HepG2 (cell line): ENCODE data around the gene MILR1. TPM values are rescaled to one million over a fixed set of nuclear protein-coding genes. Genes with fewer than 3 reads are reported as not detected.

ENCODE experiments used
- FOXA1 ChIP-seq, 2 experiments: fragments of 450-650 bp in 1 of 2; sonication (generic) in 1 of 2; formaldehyde crosslinking in 1 of 2; IDR thresholded peaks; 2 replicates each; pipeline versions ENCODE4 v1.4.0 to v1.6.1; 2016 to 2020; ENCODE audit warnings: missing genetic modification reagents in 1 of 2
- KLF13 ChIP-seq: sonication (generic); formaldehyde crosslinking; IDR thresholded peaks from 2 replicates; pipeline ENCODE4 v1.4.0; 2020; ENCODE audit warnings: mild to moderate bottlenecking, missing genetic modification reagents
- MAFF ChIP-seq: IDR thresholded peaks from 2 replicates; pipeline ENCODE4 v1.6.1; 2011; ENCODE audit warnings: low read depth, low read length, improper control_type of control experiment
- MIER2 ChIP-seq: IDR thresholded peaks from 2 replicates; pipeline ENCODE4 v1.6.1; 2016; ENCODE audit warnings: missing biosample characterization, missing genetic modification reagents
- PITX1 ChIP-seq: sonication (generic); formaldehyde crosslinking; IDR thresholded peaks from 2 replicates; pipeline ENCODE4 v1.5.1; 2020; ENCODE audit warnings: mild to moderate bottlenecking, missing genetic modification reagents
- TARDBP ChIP-seq: sonication (generic); formaldehyde crosslinking; IDR thresholded peaks from 2 replicates; pipeline ENCODE4 v1.8.0; 2022; ENCODE audit warnings: mild to moderate bottlenecking, missing genetic modification reagents
- TEAD3 ChIP-seq: optimal IDR thresholded peaks from 2 replicates; pipeline ENCODE3; 2016; ENCODE audit warnings: borderline replicate concordance
- ZNF484 ChIP-seq: sonication (generic); formaldehyde crosslinking; IDR thresholded peaks from 2 replicates; pipeline ENCODE4 v1.5.1; 2020; ENCODE audit warnings: mild to moderate bottlenecking, low read depth, missing genetic modification reagents, borderline replicate concordance
- ZNF737 ChIP-seq: sonication (generic); formaldehyde crosslinking; IDR thresholded peaks from 2 replicates; pipeline ENCODE4 v1.5.0; 2020; ENCODE audit warnings: missing genetic modification reagents, mild to moderate bottlenecking, borderline replicate concordance
- ZNF777 ChIP-seq: sonication (generic); formaldehyde crosslinking; IDR thresholded peaks from 2 replicates; pipeline ENCODE4 v1.4.0; 2020; ENCODE audit warnings: missing genetic modification reagents
- ZNF792 ChIP-seq: IDR thresholded peaks from 2 replicates; pipeline ENCODE4 v1.6.1; 2016
- ZNF850 ChIP-seq: sonication (generic); formaldehyde crosslinking; conservative IDR thresholded peaks from 2 replicates; pipeline ENCODE4 v1.9.0; 2021; ENCODE audit warnings: mild to moderate bottlenecking, missing genetic modification reagents
- ZSCAN25 ChIP-seq: sonication (generic); formaldehyde crosslinking; IDR thresholded peaks from 2 replicates; pipeline ENCODE4 v1.8.0; 2022; ENCODE audit warnings: mild to moderate bottlenecking, missing genetic modification reagents
- polyA plus RNA-seq, 8 experiments: library from polyadenylated mRNA; depleted of rRNA in 3 of 8; stranded (reverse) in 7 of 8; unstranded in 1 of 8; fragments of >200 nt; fragmentation: Illumina TruSeq in 4 of 8; extraction: Trizol in 4 of 8; gene quantifications; 2 replicates each; pipeline versions ENCODE4 v1.2.1 to v1.2.3, GENCODE V29; 2011 to 2016; ENCODE audit warnings: low read depth in 4 of 8, missing spikeins in 1 of 8, mixed read lengths in 1 of 8; ENCODE audit not compliant: insufficient read depth in 1 of 8
- total RNA-seq, 5 experiments: library from RNA; depleted of rRNA; stranded (reverse); fragments of >200 nt; fragmentation: Illumina TruSeq; extraction: Trizol; gene quantifications; 2 replicates each; pipeline ENCODE4 v1.2.3, GENCODE V29; 2016; ENCODE audit warnings: low read depth in 1 of 5
- TF ChIP-seq, protein P1 (sequence below), 2 experiments: sonication (generic) in 1 of 2; formaldehyde crosslinking in 1 of 2; IDR thresholded peaks; 2 replicates each; pipeline versions ENCODE4 v1.4.0 to v1.6.1; 2018 to 2020; ENCODE audit warnings: missing genetic modification reagents in 2 of 2, borderline replicate concordance in 1 of 2, low read depth in 1 of 2, mild to moderate bottlenecking in 1 of 2, missing biosample characterization in 1 of 2
- TF ChIP-seq, protein P2 (sequence below): sonication (generic); formaldehyde crosslinking; IDR thresholded peaks from 2 replicates; pipeline ENCODE4 v1.4.0; 2020; ENCODE audit warnings: missing genetic modification reagents
- TF ChIP-seq, protein P3 (sequence below): sonication (generic); formaldehyde crosslinking; IDR thresholded peaks from 2 replicates; pipeline ENCODE4 v1.5.0; 2020; ENCODE audit warnings: missing genetic modification reagents
- TF ChIP-seq, protein P4 (sequence below): sonication (generic); formaldehyde crosslinking; IDR thresholded peaks from 2 replicates; pipeline ENCODE4 v1.8.1; 2023; ENCODE audit warnings: mild to moderate bottlenecking, inconsistent platforms, moderate library complexity, missing genetic modification reagents, borderline replicate concordance
- TF ChIP-seq, protein P5 (sequence below): sonication (generic); formaldehyde crosslinking; conservative IDR thresholded peaks from 2 replicates; pipeline ENCODE4 v1.8.1; 2023; ENCODE audit warnings: missing genetic modification reagents
- TF ChIP-seq, protein P6 (sequence below): conservative IDR thresholded peaks from 2 replicates; pipeline ENCODE4 v1.6.1; 2018; ENCODE audit warnings: missing genetic modification reagents

MILR1 gene
- total and polyA plus RNA-seq, 2 of the 13 experiments (the other 11 are each of a cell fraction or from before 2014, with no cell fraction given), result 0.27 to 1.7 TPM

DNA sequence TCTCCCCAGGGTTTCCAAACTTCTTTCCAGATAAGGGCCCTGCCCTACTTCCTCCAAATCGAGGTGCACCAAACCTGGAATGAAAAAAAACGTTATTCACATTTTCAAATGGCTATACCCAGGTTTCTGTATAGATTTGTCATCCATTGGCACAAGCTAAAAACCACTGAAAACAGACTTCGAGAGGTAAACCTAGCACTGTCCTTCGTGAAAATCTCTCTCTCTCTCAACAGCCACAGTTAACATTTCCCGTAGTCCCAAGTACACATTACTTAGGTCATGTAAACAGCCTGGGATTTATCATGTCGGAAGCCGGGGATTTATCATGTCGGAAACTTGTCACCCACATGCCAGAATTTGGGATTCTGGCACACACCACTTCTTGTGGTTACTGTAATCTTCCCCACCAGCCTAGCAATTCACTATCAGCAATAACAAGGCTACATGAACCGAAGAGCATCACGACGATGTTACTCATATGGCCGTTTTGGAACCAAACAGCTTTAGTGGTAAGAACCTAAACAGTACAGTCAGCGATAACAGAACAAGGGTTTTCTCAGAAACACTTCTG is 55.9 kb downstream of the MILR1 start (continued):
- TF ChIP-seq, protein P1, sequence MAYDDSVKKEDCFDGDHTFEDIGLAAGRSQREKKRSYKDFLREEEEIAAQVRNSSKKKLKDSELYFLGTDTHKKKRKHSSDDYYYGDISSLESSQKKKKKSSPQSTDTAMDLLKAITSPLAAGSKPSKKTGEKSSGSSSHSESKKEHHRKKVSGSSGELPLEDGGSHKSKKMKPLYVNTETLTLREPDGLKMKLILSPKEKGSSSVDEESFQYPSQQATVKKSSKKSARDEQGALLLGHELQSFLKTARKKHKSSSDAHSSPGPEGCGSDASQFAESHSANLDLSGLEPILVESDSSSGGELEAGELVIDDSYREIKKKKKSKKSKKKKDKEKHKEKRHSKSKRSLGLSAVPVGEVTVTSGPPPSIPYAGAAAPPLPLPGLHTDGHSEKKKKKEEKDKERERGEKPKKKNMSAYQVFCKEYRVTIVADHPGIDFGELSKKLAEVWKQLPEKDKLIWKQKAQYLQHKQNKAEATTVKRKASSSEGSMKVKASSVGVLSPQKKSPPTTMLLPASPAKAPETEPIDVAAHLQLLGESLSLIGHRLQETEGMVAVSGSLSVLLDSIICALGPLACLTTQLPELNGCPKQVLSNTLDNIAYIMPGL (CRISPR knock-in tag; IDR thresholded peaks at IDR 0.05; ENCODE audit: borderline replicate concordance in 1 of 2, low read depth in 1 of 2), result 0 out of 4 replicates have a peak, but pooled peaks of 1 of the 2 experiments have one; percentile 49
- TF ChIP-seq, protein P2, sequence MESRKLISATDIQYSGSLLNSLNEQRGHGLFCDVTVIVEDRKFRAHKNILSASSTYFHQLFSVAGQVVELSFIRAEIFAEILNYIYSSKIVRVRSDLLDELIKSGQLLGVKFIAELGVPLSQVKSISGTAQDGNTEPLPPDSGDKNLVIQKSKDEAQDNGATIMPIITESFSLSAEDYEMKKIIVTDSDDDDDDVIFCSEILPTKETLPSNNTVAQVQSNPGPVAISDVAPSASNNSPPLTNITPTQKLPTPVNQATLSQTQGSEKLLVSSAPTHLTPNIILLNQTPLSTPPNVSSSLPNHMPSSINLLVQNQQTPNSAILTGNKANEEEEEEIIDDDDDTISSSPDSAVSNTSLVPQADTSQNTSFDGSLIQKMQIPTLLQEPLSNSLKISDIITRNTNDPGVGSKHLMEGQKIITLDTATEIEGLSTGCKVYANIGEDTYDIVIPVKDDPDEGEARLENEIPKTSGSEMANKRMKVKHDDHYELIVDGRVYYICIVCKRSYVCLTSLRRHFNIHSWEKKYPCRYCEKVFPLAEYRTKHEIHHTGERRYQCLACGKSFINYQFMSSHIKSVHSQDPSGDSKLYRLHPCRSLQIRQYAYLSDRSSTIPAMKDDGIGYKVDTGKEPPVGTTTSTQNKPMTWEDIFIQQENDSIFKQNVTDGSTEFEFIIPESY (CRISPR knock-in tag), result no peak
- TF ChIP-seq TEAD3 (CRISPR knock-in tag) (no peak), ZNF777 (CRISPR knock-in tag) (no peak), FOXA1 (IDR thresholded peaks at IDR 0.05) (no peak), FOXA1 (CRISPR knock-in tag; IDR thresholded peaks at IDR 0.05) (peak; percentile 56; the same call in 1 of the 2 replicates), MAFF (0 out of 2 replicates have a peak, but pooled peaks have one; percentile 41), MIER2 (CRISPR knock-in tag) (0 out of 2 replicates have a peak, but pooled peaks have one; percentile 4), PITX1 (CRISPR knock-in tag) (peak; percentile 15; the same call in 1 of the 2 replicates), KLF13 (CRISPR knock-in tag) (no peak), ZNF850 (CRISPR knock-in tag) (no peak), TARDBP (peak; percentile 32; the same call in 1 of the 2 replicates), ZNF737 (CRISPR knock-in tag) (no peak), ZNF792 (peak; percentile 99), ZNF484 (no peak; the same call in 1 of the 2 replicates), ZSCAN25 (CRISPR knock-in tag) (no peak)
- TF ChIP-seq, protein P3, sequence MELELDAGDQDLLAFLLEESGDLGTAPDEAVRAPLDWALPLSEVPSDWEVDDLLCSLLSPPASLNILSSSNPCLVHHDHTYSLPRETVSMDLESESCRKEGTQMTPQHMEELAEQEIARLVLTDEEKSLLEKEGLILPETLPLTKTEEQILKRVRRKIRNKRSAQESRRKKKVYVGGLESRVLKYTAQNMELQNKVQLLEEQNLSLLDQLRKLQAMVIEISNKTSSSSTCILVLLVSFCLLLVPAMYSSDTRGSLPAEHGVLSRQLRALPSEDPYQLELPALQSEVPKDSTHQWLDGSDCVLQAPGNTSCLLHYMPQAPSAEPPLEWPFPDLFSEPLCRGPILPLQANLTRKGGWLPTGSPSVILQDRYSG (CRISPR knock-in tag), result no peak
- TF ChIP-seq, protein P4, sequence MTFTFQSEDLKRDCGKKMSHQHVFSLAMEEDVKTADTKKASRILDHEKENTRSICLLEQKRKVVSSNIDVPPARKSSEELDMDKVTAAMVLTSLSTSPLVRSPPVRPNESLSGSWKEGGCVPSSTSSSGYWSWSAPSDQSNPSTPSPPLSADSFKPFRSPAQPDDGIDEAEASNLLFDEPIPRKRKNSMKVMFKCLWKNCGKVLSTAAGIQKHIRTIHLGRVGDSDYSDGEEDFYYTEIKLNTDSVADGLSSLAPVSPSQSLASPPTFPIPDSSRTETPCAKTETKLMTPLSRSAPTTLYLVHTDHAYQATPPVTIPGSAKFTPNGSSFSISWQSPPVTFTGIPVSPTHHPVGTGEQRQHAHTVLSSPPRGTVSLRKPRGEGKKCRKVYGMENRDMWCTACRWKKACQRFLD (CRISPR knock-in tag), result no peak; the same call in 1 of the 2 replicates
- TF ChIP-seq, protein P5, sequence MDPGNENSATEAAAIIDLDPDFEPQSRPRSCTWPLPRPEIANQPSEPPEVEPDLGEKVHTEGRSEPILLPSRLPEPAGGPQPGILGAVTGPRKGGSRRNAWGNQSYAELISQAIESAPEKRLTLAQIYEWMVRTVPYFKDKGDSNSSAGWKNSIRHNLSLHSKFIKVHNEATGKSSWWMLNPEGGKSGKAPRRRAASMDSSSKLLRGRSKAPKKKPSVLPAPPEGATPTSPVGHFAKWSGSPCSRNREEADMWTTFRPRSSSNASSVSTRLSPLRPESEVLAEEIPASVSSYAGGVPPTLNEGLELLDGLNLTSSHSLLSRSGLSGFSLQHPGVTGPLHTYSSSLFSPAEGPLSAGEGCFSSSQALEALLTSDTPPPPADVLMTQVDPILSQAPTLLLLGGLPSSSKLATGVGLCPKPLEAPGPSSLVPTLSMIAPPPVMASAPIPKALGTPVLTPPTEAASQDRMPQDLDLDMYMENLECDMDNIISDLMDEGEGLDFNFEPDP (CRISPR knock-in tag), result no peak
- TF ChIP-seq, protein P6, sequence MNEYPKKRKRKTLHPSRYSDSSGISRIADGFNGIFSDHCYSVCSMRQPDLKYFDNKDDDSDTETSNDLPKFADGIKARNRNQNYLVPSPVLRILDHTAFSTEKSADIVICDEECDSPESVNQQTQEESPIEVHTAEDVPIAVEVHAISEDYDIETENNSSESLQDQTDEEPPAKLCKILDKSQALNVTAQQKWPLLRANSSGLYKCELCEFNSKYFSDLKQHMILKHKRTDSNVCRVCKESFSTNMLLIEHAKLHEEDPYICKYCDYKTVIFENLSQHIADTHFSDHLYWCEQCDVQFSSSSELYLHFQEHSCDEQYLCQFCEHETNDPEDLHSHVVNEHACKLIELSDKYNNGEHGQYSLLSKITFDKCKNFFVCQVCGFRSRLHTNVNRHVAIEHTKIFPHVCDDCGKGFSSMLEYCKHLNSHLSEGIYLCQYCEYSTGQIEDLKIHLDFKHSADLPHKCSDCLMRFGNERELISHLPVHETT (CRISPR knock-in tag), result peak; percentile 5; the same call in 1 of the 2 replicates
